Right kidney (tissue), 1 donor: Measurements from ENCODE around the gene RSL1D1.
"Not testable (repeated sequence)": the region's sequence is repeated elsewhere in the genome, so short reads cannot be mapped to it uniquely, and the experiment has no call there.

ENCODE experiments used
- DNase-seq: peaks from one replicate; pipeline ENCODE4 v3.0.0-alpha.2; 2016

Gene RSL1D1

GRCh38 chr16:11848842-11849241, 2.5 kb downstream of the RSL1D1 start:
- no peak for DNase-seq

GRCh38 chr16:11844499-11844898, 6.8 kb downstream of the RSL1D1 start:
- DNase-seq: no peak

GRCh38 chr16:11843861-11844260, 7.5 kb downstream of the RSL1D1 start:
- no peak for DNase-seq

- DNase-seq: no peak
Measured at GRCh38 chr16:11843206-11843605, 8.1 kb downstream of the RSL1D1 start.

- no peak for DNase-seq
Measured at GRCh38 chr16:11841026-11841425, 10.3 kb downstream of the RSL1D1 start.

- DNase-seq: no peak
Measured at GRCh38 chr16:11836650-11837244, 14.6 kb downstream of the RSL1D1 start.

- no peak for DNase-seq
Measured at GRCh38 chr16:11835891-11836649, 15.3 kb downstream of the RSL1D1 start.

- DNase-seq: no peak
Measured at GRCh38 chr16:11835309-11835708, 16.0 kb downstream of the RSL1D1 start.

GRCh38 chr16:11833951-11834695, 17.2 kb downstream of the RSL1D1 start:
- DNase-seq: no peak

- DNase-seq: no peak
Measured at GRCh38 chr16:11828696-11829095, 22.6 kb downstream of the RSL1D1 start.

- DNase-seq: not testable (repeated sequence)
Measured at GRCh38 chr16:11825520-11826165, 25.7 kb downstream of the RSL1D1 start.

GRCh38 chr16:11824362-11824761, 27.0 kb downstream of the RSL1D1 start:
- DNase-seq: no peak

- not testable (repeated sequence) for DNase-seq
Measured at GRCh38 chr16:11823645-11824044, 27.7 kb downstream of the RSL1D1 start.

GRCh38 chr16:11819798-11820197, 31.5 kb downstream of the RSL1D1 start:
- no peak for DNase-seq

- not testable (repeated sequence) for DNase-seq
Measured at GRCh38 chr16:11818970-11819369, 32.4 kb downstream of the RSL1D1 start.

- no peak for DNase-seq
Measured at GRCh38 chr16:11816123-11816522, 35.2 kb downstream of the RSL1D1 start.

- DNase-seq: not testable (repeated sequence)
Measured at GRCh38 chr16:11814800-11815199, 36.5 kb downstream of the RSL1D1 start.

- DNase-seq: no peak
Measured at GRCh38 chr16:11806721-11807120, 44.6 kb downstream of the RSL1D1 start.

- DNase-seq: no peak
Measured at GRCh38 chr16:11805556-11805955, 45.8 kb downstream of the RSL1D1 start.

GRCh38 chr16:11801481-11802021, 49.8 kb downstream of the RSL1D1 start:
- no peak for DNase-seq

- no peak for DNase-seq
Measured at GRCh38 chr16:11800382-11800718, 51.0 kb downstream of the RSL1D1 start.

GRCh38 chr16:11799509-11800381, 51.6 kb downstream of the RSL1D1 start:
- DNase-seq: no peak
